Measurements from ENCODE around the gene STEAP3.

STEAP3 gene

DNA sequence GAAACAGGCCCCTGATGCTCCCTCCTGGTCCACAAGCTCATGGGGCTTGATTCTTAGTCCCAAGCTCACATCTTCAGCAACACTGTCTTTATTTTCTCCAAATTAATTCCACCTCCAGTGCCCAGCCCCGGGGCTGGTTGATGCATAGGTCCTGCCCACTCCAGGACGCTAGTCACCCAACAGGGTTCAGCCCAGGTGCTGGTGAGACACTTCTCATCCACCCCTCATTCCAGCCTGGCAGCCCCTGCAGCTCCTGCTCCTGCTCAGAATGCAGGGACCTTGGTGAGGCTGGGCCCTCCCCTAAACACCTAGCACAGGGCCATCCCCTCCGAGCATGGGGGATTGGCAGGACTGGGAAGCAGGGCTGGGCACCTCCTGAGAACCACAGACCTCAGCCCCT lies 25.7 kb downstream of the STEAP3 start:
- DNase-seq (ENCODE audit: low spot score): no peak
- in situ Hi-C loops (cut with MboI; ENCODE audit: low pct_unique_long_range_greater_than_20kb, low sequenced_read_pairs, unreplicated experiment): no loop called here
- TF ChIP-seq, protein P1, sequence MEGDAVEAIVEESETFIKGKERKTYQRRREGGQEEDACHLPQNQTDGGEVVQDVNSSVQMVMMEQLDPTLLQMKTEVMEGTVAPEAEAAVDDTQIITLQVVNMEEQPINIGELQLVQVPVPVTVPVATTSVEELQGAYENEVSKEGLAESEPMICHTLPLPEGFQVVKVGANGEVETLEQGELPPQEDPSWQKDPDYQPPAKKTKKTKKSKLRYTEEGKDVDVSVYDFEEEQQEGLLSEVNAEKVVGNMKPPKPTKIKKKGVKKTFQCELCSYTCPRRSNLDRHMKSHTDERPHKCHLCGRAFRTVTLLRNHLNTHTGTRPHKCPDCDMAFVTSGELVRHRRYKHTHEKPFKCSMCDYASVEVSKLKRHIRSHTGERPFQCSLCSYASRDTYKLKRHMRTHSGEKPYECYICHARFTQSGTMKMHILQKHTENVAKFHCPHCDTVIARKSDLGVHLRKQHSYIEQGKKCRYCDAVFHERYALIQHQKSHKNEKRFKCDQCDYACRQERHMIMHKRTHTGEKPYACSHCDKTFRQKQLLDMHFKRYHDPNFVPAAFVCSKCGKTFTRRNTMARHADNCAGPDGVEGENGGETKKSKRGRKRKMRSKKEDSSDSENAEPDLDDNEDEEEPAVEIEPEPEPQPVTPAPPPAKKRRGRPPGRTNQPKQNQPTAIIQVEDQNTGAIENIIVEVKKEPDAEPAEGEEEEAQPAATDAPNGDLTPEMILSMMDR (IDR thresholded peaks at IDR 0.05; ENCODE audit: extremely low read depth, insufficient read depth, missing control alignments): no peak

DNA sequence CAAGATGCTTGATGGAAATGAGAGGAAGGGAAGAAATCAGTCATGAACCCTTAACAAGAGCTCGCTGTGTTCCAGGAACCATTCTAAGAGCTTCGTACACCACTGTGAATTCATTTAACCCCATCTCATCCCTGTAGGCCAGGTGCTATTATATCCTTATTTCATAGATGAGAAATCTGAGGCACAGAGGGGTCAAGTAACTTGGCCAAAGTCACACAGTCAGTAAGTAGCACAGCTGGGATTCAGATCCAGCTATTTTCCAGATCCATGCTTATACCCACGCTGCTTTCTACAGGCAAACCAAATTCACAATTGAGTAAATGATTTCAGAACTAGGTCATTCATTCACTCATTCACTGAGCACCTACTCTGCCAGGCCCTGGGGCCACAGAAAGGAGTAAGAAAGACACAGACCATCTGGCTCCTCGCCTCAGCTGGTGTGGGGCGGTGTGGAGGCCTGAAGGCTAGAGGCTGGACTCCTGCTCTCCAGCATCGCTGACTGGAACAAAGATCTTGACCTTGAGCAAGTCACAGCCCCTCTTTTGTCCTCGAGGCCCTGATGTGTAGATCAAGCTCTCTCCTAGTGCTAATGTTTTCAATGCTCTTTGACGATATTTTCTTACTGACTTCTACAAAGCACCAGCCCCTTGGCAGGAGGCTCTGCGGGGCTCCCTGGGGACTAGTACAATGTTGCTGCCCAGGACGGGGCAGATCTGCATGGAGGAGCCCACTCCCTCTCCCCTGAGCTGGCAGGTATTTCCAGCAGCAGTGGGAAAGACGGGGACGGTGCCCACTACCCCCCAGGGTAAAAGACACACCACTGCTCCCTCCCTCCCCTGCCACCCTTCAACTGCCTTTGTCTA lies 26.5 kb downstream of the STEAP3 start:
- in situ Hi-C loops (cut with MboI; ENCODE audit: low pct_unique_long_range_greater_than_20kb, low sequenced_read_pairs, unreplicated experiment): no loop called here
- TF ChIP-seq, protein P1 (IDR thresholded peaks at IDR 0.05; ENCODE audit: extremely low read depth, insufficient read depth, missing control alignments): no peak
- DNase-seq (ENCODE audit: low spot score): no peak

DNA sequence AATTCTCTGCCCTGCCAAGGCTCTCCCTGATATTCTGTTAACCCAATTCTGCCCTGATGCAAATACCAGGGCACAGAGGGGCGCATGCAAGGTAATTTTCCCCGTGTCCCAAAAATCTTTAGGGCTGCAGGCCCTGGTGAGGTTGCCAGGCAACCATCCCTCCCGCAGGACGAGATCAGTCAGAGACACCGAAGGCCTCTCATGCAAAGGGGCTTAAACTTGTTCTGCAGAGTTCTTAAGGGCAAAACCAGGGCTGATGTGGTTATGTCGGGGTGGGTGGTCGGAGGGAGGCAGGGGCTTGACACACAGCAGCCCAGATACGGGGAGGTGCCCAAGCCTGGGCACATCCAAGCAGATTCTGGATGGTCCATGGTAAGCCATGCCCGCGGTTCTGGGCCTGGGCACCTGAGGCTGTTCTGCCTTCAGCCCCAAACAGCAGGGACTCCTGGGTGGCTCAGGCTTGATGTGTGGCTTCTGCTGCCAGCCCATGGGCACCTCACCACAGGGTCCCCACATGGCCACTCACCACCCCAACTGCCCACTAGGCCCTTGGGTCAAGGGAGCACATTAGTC lies 27.2 kb downstream of the STEAP3 start:
- DNase-seq (ENCODE audit: low spot score): no peak
- in situ Hi-C loops (cut with MboI; ENCODE audit: low pct_unique_long_range_greater_than_20kb, low sequenced_read_pairs, unreplicated experiment): no loop called here
- TF ChIP-seq, protein P1 (IDR thresholded peaks at IDR 0.05; ENCODE audit: extremely low read depth, insufficient read depth, missing control alignments): no peak

DNA sequence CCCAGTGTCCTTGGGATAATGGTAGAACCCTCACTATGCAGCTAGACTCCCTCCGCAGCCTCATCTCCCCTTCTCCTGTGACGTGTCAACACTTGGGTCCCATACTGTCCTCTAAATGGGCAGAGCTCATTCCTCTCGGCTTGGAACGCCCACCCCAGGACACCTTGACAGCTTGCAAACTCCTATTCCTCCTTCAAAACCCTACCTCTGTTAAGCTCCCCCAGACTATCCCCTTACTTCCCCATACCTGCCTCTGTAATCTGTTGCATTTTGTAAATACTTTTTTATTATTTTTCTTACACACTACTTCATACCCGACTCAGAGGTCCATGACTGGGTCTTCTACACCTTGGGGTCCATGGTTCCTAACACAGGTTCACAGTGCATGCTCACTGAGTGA lies 28.0 kb downstream of the STEAP3 start:
- in situ Hi-C loops (cut with MboI; ENCODE audit: low pct_unique_long_range_greater_than_20kb, low sequenced_read_pairs, unreplicated experiment): no loop called here
- TF ChIP-seq, protein P1 (IDR thresholded peaks at IDR 0.05; ENCODE audit: extremely low read depth, insufficient read depth, missing control alignments): no peak
- DNase-seq (ENCODE audit: low spot score): no peak

DNA sequence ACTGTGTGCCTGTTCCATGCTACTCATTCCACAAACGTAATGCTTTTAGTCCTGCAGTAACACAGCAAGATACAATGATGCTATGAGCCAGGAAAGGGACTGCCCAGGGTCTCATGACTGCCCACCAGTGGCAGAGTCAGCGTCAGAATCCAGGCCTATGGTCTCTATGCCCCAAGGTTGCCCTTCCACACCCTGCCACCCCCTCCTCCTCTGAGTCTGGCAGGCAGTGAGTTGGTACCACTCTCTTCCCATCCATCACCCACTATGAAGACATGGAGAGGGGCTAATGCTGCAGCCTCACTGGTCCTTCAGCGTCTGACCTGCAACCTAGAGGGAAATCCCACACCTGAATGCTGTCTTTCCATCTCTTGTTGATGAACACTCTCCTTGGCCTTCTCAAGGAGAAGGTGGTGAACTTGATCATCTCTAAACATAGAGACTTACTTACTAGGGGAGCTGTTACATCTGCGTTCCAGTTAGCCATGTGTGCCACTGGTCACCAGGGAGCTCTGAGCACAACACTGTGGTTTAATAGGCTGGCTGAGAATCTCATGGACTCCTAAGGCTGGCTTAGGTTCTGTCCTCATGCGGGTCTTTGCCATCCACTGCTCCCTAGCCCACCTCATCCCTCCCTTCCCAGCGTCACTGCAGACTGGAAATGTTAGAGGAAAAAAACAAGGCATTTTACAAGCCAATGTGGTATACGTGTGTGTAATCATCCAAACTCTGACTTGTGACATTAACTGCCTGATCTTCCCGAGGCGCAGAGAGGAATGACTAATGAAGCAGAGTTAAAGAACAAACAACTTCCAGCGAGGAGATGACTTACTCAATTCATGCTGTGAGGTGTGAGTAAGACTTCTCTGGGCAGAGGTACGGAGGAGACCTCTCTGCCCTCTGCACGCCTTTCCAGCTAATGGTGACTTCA lies 28.8 kb downstream of the STEAP3 start:
- TF ChIP-seq, protein P1 (IDR thresholded peaks at IDR 0.05; ENCODE audit: extremely low read depth, insufficient read depth, missing control alignments): no peak
- in situ Hi-C loops (cut with MboI; ENCODE audit: low pct_unique_long_range_greater_than_20kb, low sequenced_read_pairs, unreplicated experiment): no loop called here
- no peak for DNase-seq (ENCODE audit: low spot score)

DNA sequence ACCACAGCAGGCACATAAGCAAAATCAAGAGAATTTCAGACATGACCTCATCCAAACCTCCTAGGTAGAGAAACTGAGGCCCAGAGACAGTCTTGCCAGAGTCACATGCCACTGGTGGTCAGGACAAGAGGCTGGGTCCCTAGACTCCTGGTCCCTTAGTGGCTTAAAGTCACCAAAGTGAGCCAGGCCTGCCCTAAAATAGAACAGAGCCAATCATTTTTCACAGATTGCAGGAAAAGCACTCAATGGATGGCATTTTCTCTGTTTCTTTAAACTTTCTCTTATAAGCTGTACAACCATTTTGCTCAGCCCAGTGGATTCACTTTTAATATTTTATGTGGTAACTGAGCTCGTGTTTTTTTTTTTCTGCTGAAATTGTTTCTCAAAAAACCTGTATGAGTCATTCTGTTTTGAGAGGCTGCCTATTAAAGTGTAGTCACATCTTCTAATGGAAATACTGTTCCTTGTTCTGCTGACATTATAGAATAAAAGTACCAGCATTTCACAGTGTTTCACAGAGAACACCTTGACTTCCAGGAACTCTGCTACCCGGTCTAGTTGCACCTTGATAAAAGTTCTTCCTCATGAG lies 29.6 kb downstream of the STEAP3 start:
- in situ Hi-C loops (cut with MboI; ENCODE audit: low pct_unique_long_range_greater_than_20kb, low sequenced_read_pairs, unreplicated experiment): no loop called here
- DNase-seq (ENCODE audit: low spot score): no peak
- TF ChIP-seq, protein P1 (IDR thresholded peaks at IDR 0.05; ENCODE audit: extremely low read depth, insufficient read depth, missing control alignments): no peak

All from GM13977 (cell line).